Hepatocyte (in vitro differentiated cells): Measurements from ENCODE around the gene SCAF1. TPM values are rescaled to one million over a fixed set of nuclear protein-coding genes. Genes with fewer than 3 reads are reported as not detected.

Experiments
- DNase-seq: peaks from one replicate; pipeline ENCODE4 v3.0.0-alpha.2; 2016; ENCODE audit warnings: low spot score
- H2AFZ ChIP-seq: fragments of 200-600 bp; sonication (generic); 2 replicates; pipeline ENCODE4 v1.6.0; 2016; ENCODE audit warnings: antibody characterized with exemption, mild to moderate bottlenecking
- H3K27ac ChIP-seq: fragments of 200-600 bp; sonication (generic); 2 replicates; pipeline ENCODE4 v1.5.1; 2016; ENCODE audit warnings: mild to moderate bottlenecking
- H3K27me3 ChIP-seq: fragments of 200-600 bp; sonication (generic); 2 replicates; pipeline ENCODE4 v1.6.1; 2016
- H3K36me3 ChIP-seq: fragments of 200-600 bp; sonication (generic); replicated peaks from 2 replicates; pipeline ENCODE4 v1.5.1; 2016; ENCODE audit warnings: low read depth; ENCODE audit not compliant: insufficient read depth
- H3K4me1 ChIP-seq: fragments of 200-600 bp; sonication (generic); 2 replicates; pipeline ENCODE4 v1.5.1; 2016; ENCODE audit warnings: mild to moderate bottlenecking, moderate library complexity; ENCODE audit not compliant: insufficient read depth
- H3K4me2 ChIP-seq: fragments of 200-600 bp; sonication (generic); 2 replicates; pipeline ENCODE4 v1.6.0; 2016
- H3K4me3 ChIP-seq: fragments of 200-600 bp; sonication (generic); 2 replicates; pipeline ENCODE4 v1.5.1; 2016; ENCODE audit warnings: mild to moderate bottlenecking
- H3K79me2 ChIP-seq: fragments of 200-600 bp; sonication (generic); 2 replicates; pipeline ENCODE4 v1.6.0; 2017; ENCODE audit warnings: mild to moderate bottlenecking
- H3K9me2 ChIP-seq: fragments of 200-600 bp; sonication (generic); replicated peaks from 2 replicates; pipeline ENCODE4 v1.6.0; 2017; ENCODE audit warnings: mild to moderate bottlenecking; ENCODE audit not compliant: insufficient read depth
- H3K9me3 ChIP-seq: fragments of 200-600 bp; sonication (generic); 2 replicates; pipeline ENCODE4 v1.5.1; 2016; ENCODE audit warnings: low read depth, mild to moderate bottlenecking
- H4K20me1 ChIP-seq: fragments of 200-600 bp; sonication (generic); 2 replicates; pipeline ENCODE4 v1.6.0; 2016; ENCODE audit warnings: mild to moderate bottlenecking; ENCODE audit not compliant: insufficient read depth, poor library complexity, severe bottlenecking
- CTCF ChIP-seq: fragments of 200-600 bp; sonication (generic); IDR thresholded peaks from 2 replicates; pipeline ENCODE4 v1.5.1; 2016; ENCODE audit warnings: antibody characterized with exemption, mild to moderate bottlenecking; ENCODE audit not compliant: poor library complexity
- EZH2 ChIP-seq: fragments of 200-600 bp; sonication (generic); IDR thresholded peaks from 2 replicates; pipeline ENCODE4 v1.6.1; 2016; ENCODE audit warnings: antibody characterized with exemption, mild to moderate bottlenecking, borderline replicate concordance
- EZH2phosphoT487 ChIP-seq: fragments of 200-600 bp; sonication (generic); IDR thresholded peaks from one replicate; pipeline ENCODE4 v1.6.1; 2018; ENCODE audit warnings: antibody characterized with exemption, mild to moderate bottlenecking, low read depth, moderate library complexity; ENCODE audit not compliant: unreplicated experiment, severe bottlenecking
- WGBS: methylation state at CpG from one replicate; pipeline ENCODE4 v1.1.6; 2016; ENCODE audit warnings: low lambda C conversion rate; ENCODE audit errors: missing lambda C conversion rate; 5-methylcytosine and 5-hydroxymethylcytosine counted together
- polyA plus RNA-seq: library from polyadenylated mRNA; unstranded; fragments of >200 nt; fragmentation: Nextera tagmentation; extraction: Ambion mirVana; gene quantifications from 2 replicates; pipeline ENCODE4 v1.2.1, GENCODE V29; 2016
- total RNA-seq: library from RNA; depleted of rRNA; stranded (reverse); fragments of >200 nt; gene quantifications from 2 replicates; pipeline ENCODE4 v1.2.3, GENCODE V29; 2014

Gene SCAF1
- total and polyA plus RNA-seq, 2 experiments from 2014 or later: 12.6 to 18.6 TPM

DNA sequence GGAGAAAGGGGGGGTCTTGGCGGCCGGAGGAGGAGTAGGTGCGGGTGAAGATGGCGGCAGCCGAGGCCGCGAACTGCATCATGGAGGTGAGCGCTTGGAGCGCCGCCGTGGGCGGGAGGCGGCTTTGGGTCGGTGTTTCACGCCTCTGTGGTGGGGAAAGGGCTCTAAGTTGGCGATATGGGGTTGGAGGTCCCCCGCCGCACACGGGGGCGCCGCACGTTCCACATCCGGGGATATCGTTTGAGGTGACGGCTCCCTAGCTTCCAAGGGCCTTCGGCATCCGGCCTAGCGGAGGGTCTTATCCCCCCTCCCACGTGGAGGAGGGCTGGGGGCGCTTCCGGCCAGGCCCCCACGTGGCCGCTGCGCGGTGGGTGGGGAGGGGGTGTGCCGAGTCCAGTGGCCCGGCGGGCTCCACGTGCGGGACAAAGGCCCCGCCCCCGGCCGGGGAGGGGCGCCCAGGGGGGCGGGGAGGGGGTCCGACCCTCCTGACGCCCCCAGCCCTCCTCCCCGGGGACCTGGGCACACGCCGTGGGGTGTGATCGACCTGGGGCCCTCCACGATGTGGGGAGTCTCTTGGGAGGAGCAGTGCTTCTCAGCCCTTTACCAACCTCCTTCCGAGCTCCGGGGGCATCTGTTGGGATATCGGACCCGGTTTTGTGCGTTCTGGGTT lies 35.4 kb downstream of the SCAF1 start, which contains the start of gene PRMT1:
TSS of gene PRMT1 (plus strand) at position 41 of the 670 bp plus-strand sequence. CDS start at position 51, 10 bp downstream.
- peaks cover 12% of the 10 kb centered on the region for H3K4me1 ChIP-seq
- TF ChIP-seq CTCF (no peak), EZH2 (no peak)
- H3K36me3 ChIP-seq: no peaks in the 10 kb centered on the region
- peak within 1 kb of the TSS; percentile 43 for H3K4me3 ChIP-seq
- H4K20me1 ChIP-seq: peaks cover 32% of the 10 kb centered on the region
- no peaks in the 10 kb centered on the region for H3K9me2 ChIP-seq
- peaks cover 48% of the 10 kb centered on the region for H3K79me2 ChIP-seq
- peak within 1 kb of the TSS; percentile 94 for H3K4me2 ChIP-seq
- H3K9me3 ChIP-seq: no peaks in the 10 kb centered on the region
- H3K27me3 ChIP-seq: no peaks in the 10 kb centered on the region
- DNase-seq: peak; percentile 75
- H3K27ac ChIP-seq: peak within 1 kb of the TSS; percentile 92
- WGBS: 0% methylated on average over 30 of the region's 57 CpGs
- peak within 1 kb of the TSS; percentile 38 for H2AFZ ChIP-seq

DNA sequence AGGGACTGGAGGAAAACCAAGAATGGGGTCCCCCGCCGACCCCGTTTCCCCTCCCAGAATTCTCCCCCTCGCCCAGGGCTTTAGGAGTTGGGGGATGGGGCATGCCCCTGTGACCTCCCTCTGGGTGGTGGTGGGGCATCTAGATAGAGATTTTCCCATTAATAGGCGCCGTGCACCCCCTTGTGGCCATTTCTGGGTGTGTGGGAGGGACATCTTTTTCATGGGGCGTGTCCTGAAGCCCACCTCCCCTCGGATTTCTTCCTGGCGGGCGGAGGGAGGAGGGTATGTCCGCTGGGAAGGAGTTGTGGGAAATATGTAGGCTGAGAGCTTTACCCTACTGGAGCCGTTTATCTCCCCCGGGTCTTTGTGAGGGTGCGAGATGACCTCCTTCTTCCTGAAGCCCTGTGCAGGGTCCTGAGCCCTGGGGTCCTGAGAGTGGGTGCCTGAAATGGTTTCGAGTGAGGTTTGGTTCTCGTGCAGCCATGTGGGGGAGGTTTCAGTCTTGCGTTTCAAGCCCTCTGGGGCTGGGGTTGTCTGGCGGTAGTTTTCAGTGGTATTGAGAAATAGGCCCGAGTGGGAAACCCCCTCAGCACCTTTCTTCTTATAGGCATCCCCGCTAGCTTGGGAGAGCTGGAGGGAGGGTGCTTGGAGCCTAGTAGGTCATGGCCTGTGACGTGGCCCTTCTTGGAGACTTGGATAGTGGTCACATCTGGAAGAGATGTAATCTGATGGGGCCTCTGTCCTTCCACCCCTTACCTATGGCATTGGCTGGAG lies 36.1 kb downstream of the SCAF1 start:
- H3K4me2 ChIP-seq: peak overlapping the region; percentile 94
- peak overlapping the region; percentile 43 for H3K4me3 ChIP-seq
- no peaks in the 10 kb centered on the region for H3K36me3 ChIP-seq
- no peaks in the 10 kb centered on the region for H3K9me2 ChIP-seq
- peaks cover 54% of the 10 kb centered on the region for H3K79me2 ChIP-seq
- no peaks in the 10 kb centered on the region for H3K9me3 ChIP-seq
- peak; percentile 88 for DNase-seq
- peak overlapping the region; percentile 75 for H3K27ac ChIP-seq
- H3K4me1 ChIP-seq: peaks cover 12% of the 10 kb centered on the region
- 2% methylated on average over 21 of the region's 21 CpGs for WGBS
- TF ChIP-seq CTCF (peak; percentile 68), EZH2phosphoT487 (no peak), EZH2 (no peak)
- H3K27me3 ChIP-seq: no peaks in the 10 kb centered on the region
- H2AFZ ChIP-seq: peak overlapping the region; percentile 20
- peaks cover 32% of the 10 kb centered on the region for H4K20me1 ChIP-seq

- Histone ChIP-seq H3K27ac (no peak overlapping the region), H3K27me3 (no peaks in the 10 kb centered on the region), H3K79me2 (peaks cover 57% of the 10 kb centered on the region), H3K4me2 (peak overlapping the region; percentile 94), H3K4me1 (peaks cover 12% of the 10 kb centered on the region), H3K36me3 (no peaks in the 10 kb centered on the region), H3K4me3 (no peak overlapping the region), H3K9me2 (no peaks in the 10 kb centered on the region), H4K20me1 (peaks cover 32% of the 10 kb centered on the region), H2AFZ (no peak overlapping the region), H3K9me3 (no peaks in the 10 kb centered on the region)
- DNase-seq: no peak
- TF ChIP-seq EZH2 (no peak), CTCF (no peak), EZH2phosphoT487 (no peak)
- WGBS: 74% methylated on average over 11 of the region's 12 CpGs
Measured at GRCh38 chr19:49678985-49679770, 37.2 kb downstream of the SCAF1 start.
